ENCODE data around the gene ZNF100. TPM values are rescaled to one million over a fixed set of nuclear protein-coding genes. Genes with fewer than 3 reads are reported as not detected.
"Not testable (repeated sequence)": the region's sequence is repeated elsewhere in the genome, so short reads cannot be mapped to it uniquely, and the experiment has no call there.

ZNF100 gene
- 2.4 and 5.2 TPM in 2 replicates for total RNA-seq (ENCODE audit: low replicate concordance)

- peak within 1 kb of the TSS; percentile 92 for H3K4me3 ChIP-seq (ENCODE audit: low read depth, low read length)
- no peak for TF ChIP-seq CTCF (IDR thresholded peaks at IDR 0.05; ENCODE audit: insufficient read depth, low read length)
These were observed at the start of gene ZNF100 for GRCh38 chr19:21767065-21767800. Gene ZNF100, minus strand, starts transcription at chr19:21767579. Its CDS starts 150 bp downstream, at chr19:21767429.

GRCh38 chr19:21812448-21812847 is 45.1 kb upstream of the ZNF100 start:
- no peak for DNase-seq (ENCODE audit: low read depth)
- no peak overlapping the region for H3K4me3 ChIP-seq (ENCODE audit: low read depth, low read length)
- TF ChIP-seq CTCF (IDR thresholded peaks at IDR 0.05; ENCODE audit: insufficient read depth, low read length) = no peak

More at GRCh38 chr19:21767065-21767800, at the start of gene ZNF100:
- peak; percentile 91 for DNase-seq (ENCODE audit: low read depth)

GRCh38 chr19:21808400-21809000 is 41.1 kb upstream of the ZNF100 start:
- DNase-seq (ENCODE audit: low read depth); H3K4me3 ChIP-seq (ENCODE audit: low read depth, low read length): not testable (repeated sequence)

- DNase-seq (ENCODE audit: low read depth) = no peak
- TF ChIP-seq CTCF (IDR thresholded peaks at IDR 0.05; ENCODE audit: insufficient read depth, low read length) = no peak
- H3K4me3 ChIP-seq (ENCODE audit: low read depth, low read length) = no peak overlapping the region
These were observed 22.2 kb upstream of the ZNF100 start for GRCh38 chr19:21789466-21790085.

GRCh38 chr19:21786936-21787335 is 19.6 kb upstream of the ZNF100 start:
- no peak for DNase-seq (ENCODE audit: low read depth)
- TF ChIP-seq CTCF (IDR thresholded peaks at IDR 0.05; ENCODE audit: insufficient read depth, low read length) = no peak
- H3K4me3 ChIP-seq (ENCODE audit: low read depth, low read length) = no peak overlapping the region

GRCh38 chr19:21775792-21776191 is 8.4 kb upstream of the ZNF100 start:
- H3K4me3 ChIP-seq (ENCODE audit: low read depth, low read length); DNase-seq (ENCODE audit: low read depth): not testable (repeated sequence)

GRCh38 chr19:21766705-21767064 is 694 bp downstream of the ZNF100 start:
- peak overlapping the region; percentile 92 for H3K4me3 ChIP-seq (ENCODE audit: low read depth, low read length)
- not testable (repeated sequence) for DNase-seq (ENCODE audit: low read depth)

GRCh38 chr19:21765151-21765550 is 2.2 kb downstream of the ZNF100 start:
- no peak for TF ChIP-seq CTCF (IDR thresholded peaks at IDR 0.05; ENCODE audit: insufficient read depth, low read length)
- DNase-seq (ENCODE audit: low read depth) = no peak
- H3K4me3 ChIP-seq (ENCODE audit: low read depth, low read length) = no peak overlapping the region

GRCh38 chr19:21761547-21761946 is 5.8 kb downstream of the ZNF100 start:
- DNase-seq (ENCODE audit: low read depth); H3K4me3 ChIP-seq (ENCODE audit: low read depth, low read length): not testable (repeated sequence)

All from fibroblast of the aortic adventitia (primary cell).